GM12878 (cell line): ENCODE data around the gene ITGBL1. TPM values are rescaled to one million over a fixed set of nuclear protein-coding genes. Genes with fewer than 3 reads are reported as not detected.

ENCODE experiments used
- ATAC-seq: fragments of 200-7000 bp; cut with Tn5 transposase; 3 replicates; pipeline ENCODE4 v1.9.1; 2020; ENCODE audit warnings: mild to moderate bottlenecking, moderate library complexity
- BruUV-seq: library from RNA; stranded (reverse); fragments of 400-500 nt; replicated peaks from 2 replicates; lab custom pipeline; 2021; lab: Mats Ljungman, UMichigan
- CTCF ChIA-PET: fragments of 300-600 bp; sonication (Branson Sonifier 250); formaldehyde crosslinking; extraction: SDS; loops from one replicate; lab custom pipeline; 2021; ENCODE audit warnings: inconsistent platforms; lab: Yijun Ruan, JAX
- POLR2A ChIA-PET: fragments of 350-600 bp; formaldehyde crosslinking; extraction: SDS; loops from one replicate; lab custom pipeline; 2021; ENCODE audit warnings: inconsistent platforms; lab: Charles Lee
- RAD21 ChIA-PET: fragments of 300-600 bp; sonication (Branson Sonifier 250); formaldehyde crosslinking; loops from one replicate; lab custom pipeline; 2023; ENCODE audit warnings: antibody characterized with exemption; ENCODE audit not compliant: unreplicated experiment; lab: Charles Lee
- SMC1A ChIA-PET: fragments of 300-600 bp; sonication (Branson Sonifier 250); formaldehyde crosslinking; loops from one replicate; lab custom pipeline; 2023; ENCODE audit not compliant: unreplicated experiment, uncharacterized antibody; lab: Charles Lee
- DNase-seq: peaks from one replicate; pipeline ENCODE4 v3.0.0-alpha.2; 2011; ENCODE audit warnings: low read depth, low spot score
- FAIRE-seq: peaks from 3 replicates; lab custom pipeline; 2011; peaks lifted over from hg19 to GRCh38; lab: Jason Lieb, UNC
- H2AFZ ChIP-seq: 2 replicates; pipeline ENCODE4 v1.6.0; 2011; ENCODE audit warnings: low read depth, low read length, control low read depth; ENCODE audit not compliant: control insufficient read depth
- H3K27ac ChIP-seq: 2 replicates; pipeline ENCODE4 v1.5.1; 2011; ENCODE audit warnings: control low read depth; ENCODE audit not compliant: control insufficient read depth, insufficient read depth
- H3K27me3 ChIP-seq, 2 experiments: replicated peaks in 1 of 2; 2 replicates each; pipeline versions ENCODE4 v1.6.0 to v1.6.1; 2011; ENCODE audit warnings: low read length in 1 of 2; ENCODE audit not compliant: control insufficient read depth in 2 of 2, insufficient read depth in 2 of 2
- H3K36me3 ChIP-seq, 2 experiments: 2 replicates each; pipeline ENCODE4 v1.5.1; 2011; ENCODE audit warnings: low read length in 1 of 2; ENCODE audit not compliant: control insufficient read depth in 2 of 2, insufficient read depth in 2 of 2
- H3K4me1 ChIP-seq: 2 replicates; pipeline ENCODE4 v1.6.1; 2011; ENCODE audit warnings: mild to moderate bottlenecking, low read length, moderate library complexity, mixed read lengths; ENCODE audit not compliant: control insufficient read depth, insufficient read depth
- H3K4me2 ChIP-seq: 2 replicates; pipeline ENCODE4 v1.6.0; 2011; ENCODE audit warnings: control low read depth; ENCODE audit not compliant: control insufficient read depth, insufficient read depth
- H3K4me3 ChIP-seq: fragments of 200-600 bp; sonication (generic); 2 replicates; pipeline ENCODE4 v1.5.1; 2016
- H3K79me2 ChIP-seq: 2 replicates; pipeline ENCODE4 v1.6.0; 2011; ENCODE audit warnings: low read length; ENCODE audit not compliant: control insufficient read depth, insufficient read depth
- H3K9ac ChIP-seq: 2 replicates; pipeline ENCODE4 v1.8.0; 2011; ENCODE audit warnings: low read length, control low read depth, mixed read lengths; ENCODE audit not compliant: control insufficient read depth, insufficient read depth
- H3K9me3 ChIP-seq: replicated peaks from 3 replicates; pipeline ENCODE4 v1.5.1; 2011; ENCODE audit warnings: mild to moderate bottlenecking, low read length; ENCODE audit not compliant: control insufficient read depth, insufficient read depth
- H4K20me1 ChIP-seq: 2 replicates; pipeline ENCODE4 v1.6.0; 2011; ENCODE audit not compliant: control insufficient read depth, insufficient read depth
- FOXK2 ChIP-seq: fragments of 450-650 bp; IDR thresholded peaks from 2 replicates; pipeline ENCODE4 v1.6.1; 2017; ENCODE audit warnings: mild to moderate bottlenecking, moderate library complexity
- IRF4 ChIP-seq: IDR thresholded peaks from 2 replicates; pipeline ENCODE4 v1.6.1; 2011; ENCODE audit warnings: low read depth, low read length
- LARP7 ChIP-seq: fragments of 450-650 bp; IDR thresholded peaks from 2 replicates; pipeline ENCODE4 v1.6.1; 2017; ENCODE audit warnings: mild to moderate bottlenecking
- MYC ChIP-seq: IDR thresholded peaks from 2 replicates; pipeline ENCODE4 v1.6.1; 2011; ENCODE audit warnings: mild to moderate bottlenecking, low read length, moderate library complexity, inconsistent platforms; ENCODE audit not compliant: insufficient read depth, insufficient replicate concordance, insufficient read length, severe bottlenecking
- SMAD5 ChIP-seq: IDR thresholded peaks from 2 replicates; pipeline ENCODE4 v1.6.1; 2016; ENCODE audit warnings: antibody characterized with exemption, low read depth
- USF2 ChIP-seq: IDR thresholded peaks from 2 replicates; pipeline ENCODE4 v1.6.1; 2011; ENCODE audit warnings: low read depth, low read length, improper control_type of control experiment, borderline replicate concordance
- YY1 ChIP-seq: IDR thresholded peaks from 2 replicates; pipeline ENCODE4 v1.6.1; 2011; ENCODE audit warnings: low read depth, mild to moderate bottlenecking, low read length
- ZBED1 ChIP-seq: IDR thresholded peaks from 2 replicates; pipeline ENCODE4 v1.6.1; 2016; ENCODE audit warnings: borderline replicate concordance
- ZBTB11 ChIP-seq: fragments of 450-650 bp; formaldehyde crosslinking; IDR thresholded peaks from 2 replicates; pipeline ENCODE4 v1.5.0; 2022; ENCODE audit warnings: mild to moderate bottlenecking, missing genetic modification characterization
- ZNF274 ChIP-seq: IDR thresholded peaks from one replicate; pipeline ENCODE4 v1.8.0; 2011; ENCODE audit not compliant: insufficient read length, insufficient read depth
- WGBS: methylation state at CpG from one replicate; pipeline ENCODE4 v1.1.6; 2016; ENCODE audit warnings: low lambda C conversion rate; ENCODE audit not compliant: insufficient replicate concordance, insufficient coverage; ENCODE audit errors: missing lambda C conversion rate; 5-methylcytosine and 5-hydroxymethylcytosine counted together
- in situ Hi-C: fragments of 300-500 bp; cut with MboI; formaldehyde crosslinking; loops from 9 replicates; pipeline ENCODE4 v1.14.3; 2018; ENCODE audit warnings: mixed read lengths
- intact Hi-C: fragments of 100-400 bp; cut with micrococcal nuclease; formaldehyde crosslinking; loops from one replicate; pipeline ENCODE4 v1.14.2; 2022; ENCODE audit not compliant: unreplicated experiment
- polyA plus RNA-seq, 11 experiments: library from polyadenylated mRNA; depleted of rRNA in 4 of 11; unstranded in 6 of 11; stranded (reverse) in 5 of 11; fragments of >200 nt; fragmentation: Nextera tagmentation in 4 of 11; fragmentation: Illumina TruSeq in 1 of 11; extraction: Ambion mirVana in 4 of 11; extraction: Trizol in 1 of 11; gene quantifications; 1 replicate in 1 of 11; 2 replicates in 10 of 11; pipeline versions ENCODE4 v1.2.1 to v1.2.3, GENCODE V29; 2011 to 2016; ENCODE audit warnings: inconsistent platforms in 2 of 11, missing spikeins in 2 of 11, low read depth in 1 of 11
- total RNA-seq, 4 experiments: library from RNA; depleted of rRNA in 3 of 4; stranded (reverse); fragments of >200 nt in 3 of 4; fragmentation: Illumina TruSeq in 1 of 4; extraction: Trizol in 1 of 4; gene quantifications; 2 replicates each; pipeline versions ENCODE4 v1.2.1 to v1.2.3, GENCODE V29; 2013 to 2021

ITGBL1 gene
- total and polyA plus RNA-seq, 10 of the 15 experiments (the other 5 are each of a cell fraction or from before 2014, with no cell fraction given), result 0.17 to 2.8 (median 0.28) TPM; not detected in 3

GRCh38 chr13:101545521-101545920 is 93.0 kb downstream of the ITGBL1 start (continued):
- TF ChIP-seq ZBTB11 (CRISPR knock-in tag), result no peak

GRCh38 chr13:101552286-101552685 is 99.8 kb downstream of the ITGBL1 start:
- no peaks in the 10 kb centered on the region for H3K36me3 ChIP-seq
- no peak overlapping the region for H2AFZ ChIP-seq
- intact Hi-C loops, result no loop called here
- no peak for TF ChIP-seq ZBED1
- no peak for TF ChIP-seq ZNF274
- TF ChIP-seq USF2, result no peak
- TF ChIP-seq YY1, result no peak
- no peak for TF ChIP-seq SMAD5
- TF ChIP-seq FOXK2, result no peak
- no peak for TF ChIP-seq IRF4
- TF ChIP-seq LARP7, result no peak
- no peak for TF ChIP-seq MYC
- TF ChIP-seq, all 136 proteins: peak for 0
- POLR2A ChIA-PET, result no interaction called here
- CTCF ChIA-PET, result no interaction called here
- SMC1A ChIA-PET, result interaction anchor here (1.0 kb wide), 1 partner anchor 17 kb away, joined by 3 read pairs; no protein-coding TSS in a partner anchor
- DNase-seq, result no peak
- ATAC-seq, result no peak
- WGBS, result 0% methylated on average over 1 of the region's 1 CpG
- Histone ChIP-seq H3K4me1 (no peaks in the 10 kb centered on the region), H3K4me3 (no peak overlapping the region), H3K9ac (no peak overlapping the region), H3K9me3 (no peaks in the 10 kb centered on the region), H4K20me1 (no peaks in the 10 kb centered on the region), H3K4me2 (no peak overlapping the region), H3K27me3 (no peaks in the 10 kb centered on the region), H3K27ac (no peak overlapping the region), H3K79me2 (no peaks in the 10 kb centered on the region)
- in situ Hi-C loops, result no loop called here
- RAD21 ChIA-PET, result no interaction called here
- no TSS peak for BruUV-seq
- FAIRE-seq, result no peak
